HG03108 (cell line): ENCODE results near the gene CAD.
"Not testable (repeated sequence)": the region's sequence is repeated elsewhere in the genome, so short reads cannot be mapped to it uniquely, and the experiment has no call there.

Source experiments
- ATAC-seq: cut with Tn5 transposase; IDR thresholded peaks from one replicate; pipeline ENCODE4 v1.9.1; 2021; ENCODE audit warnings: moderate library complexity; ENCODE audit not compliant: unreplicated experiment

The CAD gene

DNA sequence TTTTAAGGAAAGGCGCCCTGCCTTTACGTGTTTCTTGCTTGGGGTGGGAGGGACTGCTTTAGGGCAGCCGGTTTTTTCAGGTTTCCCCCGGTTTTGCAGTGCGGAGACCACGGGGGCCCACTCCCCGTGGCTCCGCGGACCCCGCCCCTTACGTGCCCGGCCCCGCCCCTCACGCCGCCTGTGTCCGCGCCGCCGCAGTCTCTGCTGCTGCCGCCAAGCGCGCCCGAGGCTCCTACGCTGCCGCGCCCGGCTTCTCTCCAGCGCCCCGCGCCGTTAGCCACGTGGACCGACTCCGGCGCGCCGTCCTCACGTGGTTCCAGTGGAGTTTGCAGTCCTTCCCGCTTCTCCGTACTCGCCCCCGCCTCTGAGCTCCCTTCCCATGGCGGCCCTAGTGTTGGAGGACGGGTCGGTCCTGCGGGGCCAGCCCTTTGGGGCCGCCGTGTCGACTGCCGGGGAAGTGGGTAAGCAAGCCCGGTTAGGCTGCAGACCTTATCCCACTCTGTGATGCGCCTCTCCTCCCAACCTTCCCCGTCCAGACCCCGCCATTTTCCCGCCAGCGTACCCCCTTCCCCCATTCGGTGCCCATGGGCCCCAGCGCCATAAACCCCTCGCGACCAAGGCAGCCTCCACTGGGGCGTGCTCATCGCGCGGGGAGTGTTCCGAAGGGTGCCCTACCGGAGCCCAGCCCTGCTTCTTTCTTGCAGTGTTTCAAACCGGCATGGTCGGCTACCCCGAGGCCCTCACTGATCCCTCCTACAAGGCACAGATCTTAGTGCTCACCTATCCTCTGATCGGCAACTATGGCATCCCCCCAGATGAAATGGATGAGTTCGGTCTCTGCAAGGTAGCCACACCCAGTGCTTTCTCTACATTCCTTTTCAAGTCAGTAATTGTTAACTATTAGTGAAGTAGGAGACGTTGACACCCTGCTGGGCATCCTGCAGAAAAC, at the start of gene CAD:
CAD (plus strand) TSS at position 197 of the 949 bp plus-strand sequence; CDS start at position 380, 183 bp downstream.
- ATAC-seq = peak; percentile 77

DNA sequence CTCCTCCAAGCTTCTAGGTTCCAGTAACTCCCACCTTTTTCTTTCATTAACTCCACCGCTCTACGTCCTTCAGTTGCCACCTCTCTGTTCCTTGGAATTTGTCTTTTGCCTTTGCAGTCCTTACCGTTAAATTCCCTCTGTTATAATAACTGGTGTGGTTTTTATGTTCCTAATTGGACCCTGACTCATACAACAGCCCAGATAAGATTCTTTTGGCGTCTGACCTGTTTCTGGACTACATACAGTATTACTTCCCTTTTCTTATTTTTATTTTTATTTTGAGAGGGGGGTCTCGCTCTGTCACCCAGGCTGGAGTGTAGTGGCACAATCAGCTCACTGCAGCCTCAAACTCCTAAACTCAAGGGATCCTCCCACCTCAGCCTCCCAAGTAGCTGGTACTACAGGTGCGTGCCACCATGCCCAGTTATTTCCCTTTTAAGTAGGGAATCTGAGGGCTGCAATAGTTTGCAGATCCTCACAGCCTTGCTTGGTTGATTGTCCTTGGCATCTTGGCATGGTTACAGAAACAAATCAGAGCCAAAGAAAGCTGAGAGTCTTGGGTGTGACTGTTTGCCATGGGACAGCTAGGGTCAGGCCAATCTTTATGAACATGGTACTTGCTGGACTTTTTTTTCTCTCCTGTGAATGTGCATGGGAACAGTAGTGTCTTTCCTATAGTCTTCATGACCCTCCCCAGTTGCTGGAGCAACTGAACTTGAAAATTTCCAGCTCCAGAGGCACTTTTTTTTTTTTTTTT, 46.4 kb upstream of the CAD start:
- no peak for ATAC-seq

DNA sequence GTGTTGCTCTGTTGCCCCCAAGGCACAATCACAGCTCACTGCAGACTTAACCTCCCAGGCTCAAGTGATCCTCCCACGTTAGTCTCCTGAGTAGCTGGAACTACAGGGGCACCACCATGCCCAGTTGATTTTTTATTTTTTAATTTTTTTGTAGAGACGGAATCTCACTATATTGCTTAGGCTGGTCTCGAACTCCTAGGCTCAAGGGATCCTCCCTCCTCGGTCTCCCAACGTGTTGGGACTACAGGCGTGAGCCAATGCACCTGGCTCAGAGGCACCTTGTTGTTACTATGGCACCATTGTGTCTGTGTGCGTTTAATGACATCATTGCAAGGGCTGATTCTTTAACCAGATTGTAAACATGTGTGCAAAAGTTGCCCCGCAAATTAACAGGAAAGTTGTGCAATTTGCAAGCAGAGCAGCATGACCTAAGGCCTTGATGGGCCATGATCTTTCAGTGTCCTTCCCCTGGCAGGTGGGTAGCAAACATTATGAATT, 45.8 kb upstream of the CAD start:
- ATAC-seq = no peak

DNA sequence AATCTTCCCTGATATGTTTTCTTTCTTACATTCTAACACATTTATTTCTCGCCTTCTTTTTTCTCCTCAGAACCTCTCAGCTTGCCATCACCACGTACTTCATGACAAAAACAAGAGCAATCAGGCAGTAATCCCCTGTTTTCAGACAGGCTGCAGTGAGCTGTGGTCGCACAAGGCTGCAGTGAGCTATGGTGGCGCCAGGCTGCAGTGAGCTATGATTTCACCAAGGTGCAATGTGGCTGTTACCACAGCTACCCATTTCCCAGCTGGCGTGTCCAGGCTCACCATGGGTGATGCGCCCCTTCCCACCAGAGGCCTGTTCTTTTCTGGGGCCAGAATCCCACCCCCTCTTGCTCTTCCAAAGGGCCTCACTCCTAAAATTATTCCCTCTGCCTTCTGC, 42.5 kb upstream of the CAD start:
- no peak for ATAC-seq

DNA sequence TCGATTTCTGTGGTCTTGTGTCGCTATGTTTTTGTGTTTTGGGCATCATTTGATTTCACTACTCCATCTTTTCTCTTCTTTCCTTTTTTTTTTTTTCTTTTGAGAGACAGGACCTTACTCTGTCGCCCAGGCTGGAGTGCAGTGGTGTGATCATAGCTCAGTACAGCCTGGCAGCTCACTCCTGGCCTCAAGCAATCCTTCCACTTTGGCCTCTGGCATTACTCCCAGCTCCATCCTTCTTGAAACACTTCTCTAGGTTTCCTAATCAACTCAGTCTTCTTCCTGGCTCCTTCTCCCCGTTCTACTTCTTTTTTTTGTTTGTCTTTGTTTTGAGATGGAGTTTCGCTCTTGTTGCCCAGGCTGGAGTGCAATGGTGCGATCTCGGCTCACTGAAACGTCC, 41.8 kb upstream of the CAD start:
- ATAC-seq = no peak

DNA sequence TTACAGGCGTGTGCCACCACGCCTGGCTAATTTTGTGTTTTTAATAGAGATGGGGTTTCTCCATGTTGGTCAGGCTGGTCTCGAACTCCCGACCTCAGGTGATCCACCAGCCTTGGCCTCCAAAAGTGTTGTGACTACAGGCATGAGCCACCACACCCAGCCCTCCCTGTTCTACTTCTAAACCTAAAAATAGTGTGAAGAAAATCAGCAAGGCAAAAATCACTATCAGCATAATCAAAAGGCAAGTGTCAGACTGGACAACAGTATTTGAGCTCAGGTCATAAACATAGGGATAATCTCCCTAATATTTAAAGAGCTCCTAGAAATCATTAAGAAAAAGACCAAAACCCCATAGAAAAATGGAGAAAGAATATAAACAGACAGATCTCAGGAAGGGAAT, 41.4 kb upstream of the CAD start:
- ATAC-seq = not testable (repeated sequence)

DNA sequence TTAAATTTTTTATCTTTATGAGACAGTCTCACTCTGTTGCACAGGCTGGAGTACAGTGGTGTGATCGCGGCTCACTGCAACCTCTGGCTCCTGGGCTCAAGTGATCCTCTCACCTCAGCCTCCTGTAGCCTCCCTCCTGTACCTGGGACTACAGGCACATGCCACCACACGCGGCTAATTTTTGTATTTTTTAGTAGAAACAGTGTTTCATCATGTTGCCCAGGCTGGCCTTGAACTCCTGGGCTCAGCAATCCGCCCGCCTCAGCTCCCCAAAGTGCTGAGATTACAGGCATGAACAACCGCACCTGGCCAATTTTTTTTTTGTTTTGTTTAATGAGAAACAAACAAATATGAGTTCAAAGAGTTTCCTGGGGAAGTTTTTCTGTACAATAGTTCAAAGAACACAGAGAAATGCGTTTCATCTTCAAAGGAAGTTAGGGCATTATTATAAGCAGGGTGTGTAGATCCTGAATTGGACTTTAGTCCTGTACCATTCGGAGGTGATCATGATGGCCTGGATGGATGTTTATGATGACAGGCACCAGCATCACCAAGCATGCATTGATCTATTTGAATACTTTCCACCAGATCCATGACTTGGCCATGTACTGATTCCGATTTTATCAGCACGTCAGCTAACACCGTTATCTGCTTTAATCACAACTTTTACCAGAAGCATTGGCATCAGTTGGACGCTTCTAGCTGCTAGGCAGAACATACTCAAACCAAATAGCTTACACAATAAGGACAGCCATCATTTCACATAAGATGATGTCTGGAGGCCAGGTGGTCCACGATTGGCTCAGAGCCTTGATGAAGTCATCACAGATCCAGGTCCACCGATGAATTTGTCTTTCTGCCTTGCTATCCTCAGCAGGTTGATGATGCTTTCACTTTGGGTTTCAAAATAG, 39.5 kb upstream of the CAD start:
- no peak for ATAC-seq

DNA sequence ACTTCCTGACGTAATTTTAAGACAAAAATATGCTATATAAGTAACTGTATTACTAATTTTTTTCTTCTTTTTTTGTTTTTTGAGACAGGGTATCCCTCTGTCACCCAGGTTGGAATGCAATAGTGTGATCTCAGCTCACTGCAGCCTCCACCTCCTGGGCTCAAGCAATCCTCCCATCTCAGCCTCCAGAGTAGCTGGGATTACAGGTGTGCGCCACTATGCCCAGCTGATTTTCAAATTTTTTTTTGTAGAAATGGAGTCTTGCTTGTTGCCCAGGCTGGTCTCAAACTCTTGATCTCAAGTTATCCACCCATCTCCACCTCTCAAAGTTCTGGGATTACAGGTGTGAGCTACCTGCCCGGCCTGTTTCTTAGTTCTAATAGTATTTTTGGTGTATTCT, 38.7 kb upstream of the CAD start:
- no peak for ATAC-seq

DNA sequence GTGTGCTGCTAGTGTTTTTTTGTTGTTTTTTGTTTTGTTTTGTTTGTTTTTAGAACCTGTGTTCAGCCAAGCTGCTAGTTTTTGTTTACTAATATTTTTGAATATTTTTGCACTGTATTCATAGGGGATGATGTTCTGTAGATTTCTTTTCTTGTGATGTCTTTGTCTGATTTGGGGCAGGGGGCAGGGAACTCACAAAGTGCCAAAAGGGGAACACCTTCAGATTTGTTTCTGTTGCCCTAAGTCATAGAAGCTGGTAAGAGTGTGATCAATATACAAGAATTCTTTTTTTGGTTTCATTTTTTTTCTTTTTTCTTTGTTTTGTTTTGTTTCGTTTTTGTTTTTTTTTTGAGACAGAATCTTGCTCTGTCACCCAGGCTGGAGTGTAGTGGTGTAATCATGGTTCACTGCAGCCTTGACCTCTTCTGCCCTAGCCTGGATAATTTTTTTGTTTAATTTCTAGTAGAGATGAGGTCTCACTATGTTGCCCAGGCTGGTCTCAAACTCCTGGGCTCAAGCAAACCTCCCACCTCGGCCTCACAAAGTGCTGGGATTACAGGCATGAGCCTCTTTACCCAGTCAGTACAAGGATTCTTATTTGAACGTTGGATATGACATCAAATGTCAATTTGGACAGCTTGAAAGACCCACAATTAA, 37.7 kb upstream of the CAD start:
- ATAC-seq = no peak

DNA sequence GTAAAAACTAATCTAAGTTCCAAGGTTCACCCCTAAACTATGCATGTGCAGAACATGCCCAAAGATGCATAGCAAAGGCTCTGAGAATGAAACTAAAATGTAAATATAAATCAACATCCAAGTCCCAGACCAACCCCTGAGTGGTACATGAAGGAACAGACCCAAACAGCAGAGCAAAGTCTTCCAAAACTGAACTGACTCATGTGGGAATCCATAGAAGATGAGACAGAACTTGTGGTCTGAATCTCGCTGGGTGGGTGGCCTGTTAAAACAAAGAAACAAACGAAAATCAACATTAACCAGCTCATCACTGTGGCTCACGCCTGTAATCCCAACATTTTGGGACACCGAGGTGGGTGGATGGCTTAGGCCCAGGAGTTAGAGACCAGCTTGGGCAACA, 34.8 kb upstream of the CAD start:
- no peak for ATAC-seq

DNA sequence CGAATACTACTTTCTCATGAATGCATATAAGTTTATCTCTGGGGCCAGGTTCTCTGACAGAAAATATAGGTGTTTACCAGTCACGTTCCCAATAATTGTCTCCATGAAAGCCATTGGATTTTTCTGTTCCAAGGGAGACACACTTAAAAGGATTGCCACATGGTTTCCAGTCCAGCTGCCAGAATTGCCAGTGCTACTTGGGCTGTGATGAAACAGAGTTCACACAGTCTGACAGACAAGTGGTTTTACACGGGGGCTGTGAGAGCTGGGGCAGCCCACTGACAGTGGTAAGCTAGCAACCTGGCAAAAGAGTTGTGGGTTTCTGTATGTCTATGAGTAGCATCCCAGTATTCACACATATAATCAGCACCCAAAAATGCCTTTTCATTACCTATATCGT, 33.1 kb upstream of the CAD start:
- no peak for ATAC-seq

DNA sequence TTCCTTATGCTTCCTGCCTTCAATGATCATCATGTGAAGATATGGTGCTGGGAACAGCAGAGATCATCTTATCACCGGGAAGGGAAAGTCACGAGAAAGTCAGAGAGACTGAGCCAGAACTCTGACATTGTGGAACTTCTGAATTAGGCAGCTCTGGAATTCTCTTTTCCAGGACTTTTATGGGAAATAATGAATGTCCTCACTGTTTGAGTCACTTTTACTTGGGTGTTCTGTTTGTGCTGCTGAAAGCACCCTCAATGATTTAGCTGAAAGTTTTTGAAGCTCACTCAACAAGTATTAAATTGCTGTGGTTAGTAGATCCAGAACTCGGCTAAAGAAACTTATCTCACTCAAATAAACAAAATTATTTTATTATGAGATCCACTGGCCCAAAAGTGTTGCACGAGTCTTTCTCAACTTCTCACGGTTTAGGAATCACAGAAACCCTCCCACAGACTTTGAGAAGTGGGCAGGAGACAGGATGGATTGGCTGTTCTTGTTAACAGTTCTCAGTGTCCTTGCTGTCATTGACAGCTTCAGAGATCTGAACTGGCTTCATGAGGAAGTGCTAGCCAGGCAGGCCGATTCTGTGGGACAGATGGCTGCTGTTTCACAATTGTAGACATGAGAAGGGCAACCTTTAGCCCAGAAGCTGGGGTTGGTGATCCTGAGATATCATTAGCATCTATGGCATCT, 31.7 kb upstream of the CAD start:
- no peak for ATAC-seq

DNA sequence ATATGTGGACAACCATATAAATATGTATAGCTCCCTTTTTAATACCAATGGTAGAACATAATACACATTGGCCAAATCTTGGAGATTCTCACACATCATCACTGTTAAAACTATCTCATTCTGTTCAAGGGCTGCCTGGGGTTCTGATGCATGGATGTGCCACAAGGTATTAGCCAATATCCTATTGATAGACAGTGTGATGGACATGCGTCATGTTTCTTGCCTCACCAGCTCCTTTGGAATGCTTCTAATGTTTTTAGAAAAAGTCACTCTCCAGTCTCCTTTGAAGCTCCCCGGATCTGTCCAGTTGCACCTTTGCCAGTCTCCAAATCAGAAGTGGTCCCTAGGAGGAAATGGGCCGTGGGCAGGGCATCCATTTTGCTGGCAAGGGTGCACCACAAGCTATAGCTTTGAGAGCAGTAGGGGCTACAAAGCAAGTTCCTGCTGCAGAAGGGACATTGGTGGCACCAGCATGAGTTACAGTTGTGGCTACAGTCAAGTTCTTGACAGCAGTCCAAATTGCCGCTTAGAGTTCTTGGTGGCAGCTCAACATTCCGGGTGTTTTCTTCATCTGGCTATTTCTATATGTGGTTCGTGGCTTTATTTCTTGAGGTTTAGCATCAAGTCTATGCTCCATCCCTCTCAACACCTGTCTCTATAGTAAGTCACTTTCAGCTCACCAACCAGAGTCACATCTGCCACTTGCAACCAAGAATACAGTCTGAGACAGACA, 30.4 kb upstream of the CAD start:
- no peak for ATAC-seq

DNA sequence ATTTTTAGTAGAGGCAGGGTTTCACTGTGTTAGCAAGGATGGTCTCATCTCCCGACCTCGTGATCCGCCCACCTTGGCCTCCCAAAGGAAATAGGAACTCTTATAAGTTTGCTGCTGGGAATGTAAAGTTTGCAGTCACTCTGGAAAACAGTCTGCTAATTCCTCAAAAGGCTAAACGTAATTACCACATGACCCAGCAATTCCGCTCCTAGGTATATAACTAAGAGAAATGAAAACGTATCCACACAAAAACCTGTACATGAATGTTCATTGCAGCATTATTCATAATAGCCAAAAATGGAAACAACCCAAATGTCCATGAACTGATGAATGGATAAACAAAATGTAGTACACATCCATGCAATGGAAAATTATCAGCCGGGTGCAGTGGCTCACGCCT, 27.2 kb upstream of the CAD start:
- ATAC-seq = no peak

DNA sequence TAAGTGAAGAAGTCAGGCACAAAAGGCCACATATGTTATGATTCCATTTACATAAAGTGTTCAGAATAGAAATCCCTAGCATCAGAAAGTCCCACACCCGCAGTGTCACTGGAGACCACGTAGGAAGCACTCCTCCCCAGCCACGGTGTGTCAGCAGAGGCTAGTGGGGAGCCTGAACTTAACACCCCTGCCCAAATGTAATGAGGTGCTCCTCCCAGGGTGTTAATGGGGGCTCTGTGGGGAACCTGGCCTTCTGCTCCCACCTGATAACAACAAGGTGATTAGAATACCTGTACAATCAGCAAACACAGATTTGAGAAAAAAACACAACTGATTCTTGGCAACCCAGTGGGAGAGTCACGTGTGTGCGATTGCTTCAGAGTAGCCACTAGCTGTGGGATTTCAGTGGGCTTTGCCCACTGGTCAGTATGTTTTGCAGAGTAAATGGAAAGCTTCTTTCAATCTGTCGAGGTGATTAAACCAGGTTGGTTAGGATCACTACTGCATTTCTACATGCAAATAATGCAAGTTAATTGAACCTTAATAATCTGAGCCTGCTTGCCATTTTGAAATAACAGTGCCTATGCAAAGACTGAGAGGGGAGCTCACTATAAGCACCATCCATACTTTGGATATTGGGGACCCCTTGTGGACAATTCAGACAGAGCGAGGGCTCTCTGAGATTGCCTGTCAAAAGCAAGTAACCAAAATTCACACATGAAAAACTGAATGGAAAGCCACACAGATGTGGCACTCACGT, 25.9 kb upstream of the CAD start:
- no peak for ATAC-seq

DNA sequence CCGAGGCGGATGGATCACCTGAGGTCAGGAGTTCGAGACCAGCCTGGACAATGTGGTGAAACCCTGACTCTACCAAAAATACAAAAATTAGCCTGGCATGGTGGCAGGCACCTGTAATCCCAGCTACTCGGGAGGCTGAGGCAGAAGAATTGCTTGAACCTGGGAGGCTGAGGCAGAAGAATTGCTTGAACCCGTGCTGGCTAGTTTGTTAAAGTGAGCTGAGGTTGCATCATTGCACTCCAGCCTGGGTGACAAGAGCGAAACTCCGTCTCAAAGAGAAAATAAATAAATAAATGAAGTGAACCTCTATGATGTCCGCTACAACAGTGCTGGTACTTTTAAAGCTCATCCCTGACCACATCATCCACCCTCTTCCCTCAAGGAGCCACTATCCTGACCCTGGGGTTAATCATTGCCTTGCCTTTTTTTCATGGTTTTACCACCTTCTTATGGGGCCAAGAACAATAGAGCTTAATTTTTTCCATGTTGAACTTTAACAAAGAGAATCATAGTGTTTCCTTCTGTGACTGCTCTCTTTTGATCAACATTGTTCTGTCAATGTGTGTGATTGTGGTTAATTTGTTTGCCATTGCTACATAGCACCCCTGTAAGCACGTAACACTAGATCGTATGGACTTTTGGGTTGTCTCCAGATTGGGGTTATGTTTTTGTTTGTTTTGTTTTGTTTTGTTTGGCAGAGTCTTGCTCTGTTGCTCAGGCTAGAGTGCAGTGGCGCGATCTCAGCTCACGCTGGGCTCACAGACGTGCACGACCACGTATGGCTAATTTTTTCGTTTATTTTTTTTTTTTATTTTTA, 22.4 kb upstream of the CAD start:
- ATAC-seq = no peak

DNA sequence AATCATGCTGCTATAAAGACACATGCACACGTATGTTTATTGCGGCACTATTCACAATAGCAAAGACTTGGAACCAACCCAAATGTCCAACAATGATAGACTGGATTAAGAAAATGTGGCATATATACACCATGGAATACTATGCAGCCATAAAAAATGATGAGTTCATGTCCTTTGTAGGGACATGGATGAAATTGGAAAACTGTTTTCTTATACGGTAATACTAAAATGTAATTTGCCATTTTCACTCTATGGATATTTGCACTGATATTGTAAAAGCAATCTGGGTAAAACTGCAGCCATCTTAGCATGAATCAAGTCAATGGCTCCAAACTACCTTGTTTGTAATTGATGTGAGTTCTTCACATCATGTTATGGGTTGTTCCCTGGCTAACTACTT, 21.4 kb upstream of the CAD start:
- ATAC-seq = not testable (repeated sequence)
